ENCODE results near the gene XPO6.
"Not testable (repeated sequence)": the region's sequence is repeated elsewhere in the genome, so short reads cannot be mapped to it uniquely, and the experiment has no call there.

Gene XPO6, protein sequence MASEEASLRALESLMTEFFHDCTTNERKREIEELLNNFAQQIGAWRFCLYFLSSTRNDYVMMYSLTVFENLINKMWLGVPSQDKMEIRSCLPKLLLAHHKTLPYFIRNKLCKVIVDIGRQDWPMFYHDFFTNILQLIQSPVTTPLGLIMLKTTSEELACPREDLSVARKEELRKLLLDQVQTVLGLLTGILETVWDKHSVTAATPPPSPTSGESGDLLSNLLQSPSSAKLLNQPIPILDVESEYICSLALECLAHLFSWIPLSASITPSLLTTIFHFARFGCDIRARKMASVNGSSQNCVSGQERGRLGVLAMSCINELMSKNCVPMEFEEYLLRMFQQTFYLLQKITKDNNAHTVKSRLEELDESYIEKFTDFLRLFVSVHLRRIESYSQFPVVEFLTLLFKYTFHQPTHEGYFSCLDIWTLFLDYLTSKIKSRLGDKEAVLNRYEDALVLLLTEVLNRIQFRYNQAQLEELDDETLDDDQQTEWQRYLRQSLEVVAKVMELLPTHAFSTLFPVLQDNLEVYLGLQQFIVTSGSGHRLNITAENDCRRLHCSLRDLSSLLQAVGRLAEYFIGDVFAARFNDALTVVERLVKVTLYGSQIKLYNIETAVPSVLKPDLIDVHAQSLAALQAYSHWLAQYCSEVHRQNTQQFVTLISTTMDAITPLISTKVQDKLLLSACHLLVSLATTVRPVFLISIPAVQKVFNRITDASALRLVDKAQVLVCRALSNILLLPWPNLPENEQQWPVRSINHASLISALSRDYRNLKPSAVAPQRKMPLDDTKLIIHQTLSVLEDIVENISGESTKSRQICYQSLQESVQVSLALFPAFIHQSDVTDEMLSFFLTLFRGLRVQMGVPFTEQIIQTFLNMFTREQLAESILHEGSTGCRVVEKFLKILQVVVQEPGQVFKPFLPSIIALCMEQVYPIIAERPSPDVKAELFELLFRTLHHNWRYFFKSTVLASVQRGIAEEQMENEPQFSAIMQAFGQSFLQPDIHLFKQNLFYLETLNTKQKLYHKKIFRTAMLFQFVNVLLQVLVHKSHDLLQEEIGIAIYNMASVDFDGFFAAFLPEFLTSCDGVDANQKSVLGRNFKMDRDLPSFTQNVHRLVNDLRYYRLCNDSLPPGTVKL

DNA sequence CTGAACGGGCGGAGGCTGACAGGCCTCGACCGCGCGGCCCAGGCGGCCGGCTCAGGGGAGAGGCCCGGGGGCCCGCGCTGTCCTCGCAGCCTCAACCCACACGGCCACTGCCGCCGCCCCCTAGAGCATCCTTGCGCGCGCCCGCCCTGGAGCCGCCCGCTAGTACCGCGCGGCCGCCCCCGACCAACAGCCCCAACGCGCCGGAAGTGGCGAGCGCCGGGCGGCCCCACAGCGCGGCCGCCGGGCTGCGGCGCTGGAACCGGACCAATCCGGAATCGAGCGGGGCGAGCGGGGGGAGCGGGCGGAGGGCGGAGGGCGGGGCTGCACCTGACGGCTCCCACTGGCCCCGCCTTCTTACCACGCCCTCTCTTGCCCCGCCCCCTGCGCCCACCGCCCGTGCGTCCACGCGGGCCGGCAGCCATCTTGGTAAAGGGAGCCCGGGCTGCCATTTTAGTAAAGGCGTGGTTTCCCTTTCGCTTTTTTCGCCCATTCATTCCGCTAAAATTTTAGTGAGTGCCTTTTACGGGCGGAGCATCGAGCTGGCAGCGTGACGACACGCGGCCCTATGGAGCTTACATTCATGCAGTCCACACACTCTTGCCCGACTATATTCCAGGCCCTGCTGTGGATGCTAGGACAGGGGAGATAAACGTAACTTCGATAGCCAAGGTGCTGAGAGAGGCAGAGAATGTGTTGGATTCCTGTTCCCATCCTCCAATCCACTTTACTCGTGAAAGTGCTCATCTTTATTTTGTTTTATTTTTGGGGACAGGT, at the start of gene XPO6:
Gene XPO6 (minus strand): TSS at position 208 of the 774 bp plus-strand sequence. CDS start 597 bp downstream, outside the sequence.
- peak; percentile 98 for DNase-seq

DNA sequence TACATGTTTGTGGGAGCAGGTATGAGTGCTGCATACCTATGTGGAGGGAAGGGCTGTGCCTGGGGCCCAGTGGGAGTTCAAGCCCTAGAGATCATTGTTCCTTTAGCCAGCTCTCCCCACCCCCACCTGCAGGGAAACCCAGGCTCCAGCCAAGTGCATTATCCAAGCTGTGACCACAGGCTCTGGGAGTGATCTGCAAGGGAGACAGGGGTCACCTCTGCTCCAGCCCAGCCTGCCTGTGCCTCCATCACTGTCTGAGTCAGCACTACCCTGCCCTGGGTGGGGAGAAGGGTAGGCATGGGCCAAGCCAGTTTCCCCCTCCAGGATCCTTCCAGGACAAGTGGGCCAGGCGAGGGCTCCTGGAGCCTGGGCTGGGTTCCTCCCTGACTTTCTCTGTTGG, 48.4 kb upstream of the XPO6 start:
- DNase-seq: no peak

DNA sequence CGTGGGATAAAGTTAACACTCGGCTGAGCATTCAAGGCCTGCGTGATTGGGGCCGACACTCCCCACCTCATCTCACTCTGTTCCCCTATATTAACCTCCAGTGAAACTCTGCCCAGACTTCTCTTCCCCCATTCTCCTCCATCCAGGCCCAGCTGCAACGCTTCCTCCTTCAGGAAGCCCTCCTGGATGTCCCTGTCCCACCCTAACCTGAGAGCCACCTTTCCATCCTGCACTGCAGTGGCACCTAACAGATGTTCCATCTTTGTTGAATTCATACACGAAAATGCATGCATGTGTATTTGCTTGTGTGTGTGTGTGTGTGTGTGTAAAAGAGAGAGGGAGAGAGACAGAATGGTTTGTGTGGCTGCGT, 48.0 kb upstream of the XPO6 start:
- DNase-seq: no peak

DNA sequence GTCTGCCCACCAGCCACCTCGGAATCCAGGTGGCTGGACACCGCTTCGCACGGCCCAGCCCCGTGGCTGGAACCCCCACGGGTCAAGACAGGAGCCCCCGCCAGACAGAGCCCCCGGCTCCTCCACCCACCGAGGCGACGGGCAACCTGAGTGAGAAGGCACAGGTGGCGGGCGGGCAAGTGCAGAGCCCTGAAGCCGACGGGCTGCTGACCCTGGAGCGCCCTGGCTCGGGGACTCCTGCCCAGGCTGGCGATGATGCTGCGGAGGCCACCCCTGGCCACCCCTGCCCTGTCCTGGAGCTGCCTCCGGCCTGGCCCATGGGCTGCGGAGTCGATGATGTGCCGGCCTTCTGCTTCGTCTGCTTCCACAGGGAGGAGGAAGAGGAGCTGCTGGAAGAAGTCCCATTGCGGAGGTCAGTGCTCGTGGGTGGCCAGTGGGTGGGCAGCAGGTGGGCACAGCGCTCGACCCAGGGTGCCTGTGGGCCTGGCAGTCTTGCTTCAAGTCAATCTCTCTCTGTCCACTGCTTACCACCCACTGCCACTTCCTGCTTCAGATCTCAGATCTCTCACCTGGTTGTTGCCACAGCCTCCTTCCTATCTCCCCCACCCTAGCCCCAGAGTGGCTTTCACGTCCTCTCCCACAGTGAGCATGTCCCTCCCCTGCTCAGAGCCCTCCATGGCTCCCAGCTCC, 47.5 kb upstream of the XPO6 start:
- DNase-seq: no peak

DNA sequence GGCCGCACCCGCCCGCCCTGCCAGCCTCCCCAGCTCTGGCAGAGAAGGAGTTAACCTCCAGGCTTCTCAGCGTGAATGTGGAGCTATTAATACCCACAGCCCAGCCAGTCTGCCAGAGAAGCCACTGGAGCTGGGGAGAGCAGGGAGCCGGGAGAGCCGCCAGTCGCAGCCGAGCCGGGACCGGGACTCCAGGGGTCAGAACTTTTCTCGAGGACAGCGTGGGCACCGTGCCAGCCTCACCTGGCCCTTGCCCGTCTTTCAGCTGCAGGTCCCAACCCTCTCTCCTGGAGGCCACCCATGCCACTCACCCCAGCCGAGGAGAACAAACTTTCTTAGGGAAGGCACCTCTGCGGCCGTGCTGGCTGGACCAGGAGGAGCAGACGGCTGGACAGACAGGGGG, 46.8 kb upstream of the XPO6 start:
- DNase-seq: no peak

DNA sequence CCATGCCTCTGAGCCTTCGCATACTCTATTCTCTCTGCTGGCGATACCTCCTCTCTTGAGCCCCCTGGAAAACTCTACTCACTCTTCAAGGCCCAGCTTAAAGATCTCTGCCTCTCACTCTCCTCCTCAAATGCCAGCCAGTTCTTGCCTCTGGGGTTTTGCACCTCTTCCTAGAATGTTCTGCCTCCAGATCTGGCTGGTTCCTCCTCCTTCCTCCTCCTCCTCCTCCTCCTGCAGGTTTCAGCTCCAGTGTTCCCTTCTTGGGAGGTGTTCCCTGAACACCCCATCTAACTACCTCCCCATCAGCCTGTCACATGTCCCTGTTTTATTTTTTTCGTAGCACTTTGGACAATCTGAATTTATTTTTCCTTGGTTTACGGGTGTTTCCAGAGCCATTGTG, 45.5 kb upstream of the XPO6 start:
- DNase-seq: no peak

DNA sequence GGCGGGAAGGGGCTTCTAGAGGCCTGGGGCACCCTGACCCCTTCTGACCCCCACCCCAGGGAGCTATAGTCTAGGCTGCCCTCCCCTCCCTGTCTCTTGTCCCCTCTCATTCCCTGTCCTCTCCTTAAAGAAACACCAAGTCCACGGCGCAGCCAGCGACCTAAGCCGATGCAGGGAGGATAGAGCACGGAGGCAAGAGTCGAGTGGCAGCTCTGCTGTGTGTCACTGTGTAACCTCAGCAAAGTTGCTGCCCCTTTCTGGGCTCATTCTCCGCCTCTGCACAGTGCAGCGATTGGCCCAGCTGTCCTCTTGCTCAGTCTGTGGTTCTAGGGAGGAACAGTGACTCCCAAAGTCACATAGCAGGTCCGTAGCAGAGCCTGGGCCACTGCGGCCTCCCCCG, 44.1 kb upstream of the XPO6 start:
- no peak for DNase-seq

DNA sequence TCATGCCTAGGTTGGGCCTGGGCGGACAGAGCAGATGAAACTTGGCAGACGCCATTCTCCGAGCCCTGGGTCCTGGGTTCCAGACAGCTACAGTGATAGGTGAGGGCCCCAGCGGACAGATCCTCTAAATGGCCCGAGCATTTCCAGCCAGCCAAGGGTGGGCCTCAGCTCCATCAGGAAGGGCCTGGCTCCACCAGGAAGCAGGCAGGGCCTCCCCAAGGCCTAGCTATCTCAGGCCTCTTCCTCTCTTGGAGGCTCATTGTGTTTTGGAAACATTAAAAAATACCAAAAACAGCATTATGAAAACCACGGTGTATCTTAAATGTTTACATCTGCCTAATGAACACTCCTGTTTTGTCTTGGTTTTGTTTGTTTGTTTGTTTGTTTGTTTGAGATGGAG, 42.4 kb upstream of the XPO6 start:
- DNase-seq: no peak

DNA sequence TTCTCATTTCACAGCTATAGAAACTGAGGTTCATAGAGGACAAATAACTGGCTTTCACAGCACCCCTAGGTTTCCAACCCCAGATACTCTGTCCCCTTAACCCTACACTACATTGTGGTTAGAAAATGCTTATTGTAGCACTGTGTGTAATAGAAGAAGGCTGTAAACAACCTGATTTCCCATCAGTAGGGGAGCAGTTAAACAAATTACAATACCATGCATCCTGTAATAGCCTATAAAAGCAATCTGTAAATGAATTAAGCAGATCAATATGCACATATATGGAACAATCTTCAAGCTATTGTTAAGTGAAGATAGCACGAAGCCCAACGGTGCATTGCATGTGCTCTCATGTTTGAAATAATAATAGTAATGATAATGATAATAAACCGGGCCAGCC, 39.2 kb upstream of the XPO6 start:
- no peak for DNase-seq

DNA sequence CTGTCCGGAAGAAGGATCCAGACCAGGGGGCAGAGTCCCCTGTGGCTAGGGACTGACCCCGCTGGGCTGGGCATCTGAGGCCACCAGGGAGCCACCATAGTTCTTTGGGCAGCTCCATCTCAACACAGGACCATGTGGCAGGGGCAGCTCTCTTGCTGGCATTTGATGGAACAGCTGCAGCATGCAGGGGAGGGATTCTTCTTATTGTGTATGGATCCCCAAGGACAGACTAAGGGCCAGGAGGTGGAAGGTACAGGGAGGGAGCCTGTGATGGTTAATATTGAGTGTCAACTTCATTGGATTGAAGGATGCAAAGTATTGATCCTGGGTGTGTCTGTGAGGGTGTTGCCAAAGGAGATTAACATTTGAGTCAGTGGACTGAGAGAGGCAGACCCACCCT, 37.7 kb upstream of the XPO6 start:
- DNase-seq: not testable (repeated sequence)

DNA sequence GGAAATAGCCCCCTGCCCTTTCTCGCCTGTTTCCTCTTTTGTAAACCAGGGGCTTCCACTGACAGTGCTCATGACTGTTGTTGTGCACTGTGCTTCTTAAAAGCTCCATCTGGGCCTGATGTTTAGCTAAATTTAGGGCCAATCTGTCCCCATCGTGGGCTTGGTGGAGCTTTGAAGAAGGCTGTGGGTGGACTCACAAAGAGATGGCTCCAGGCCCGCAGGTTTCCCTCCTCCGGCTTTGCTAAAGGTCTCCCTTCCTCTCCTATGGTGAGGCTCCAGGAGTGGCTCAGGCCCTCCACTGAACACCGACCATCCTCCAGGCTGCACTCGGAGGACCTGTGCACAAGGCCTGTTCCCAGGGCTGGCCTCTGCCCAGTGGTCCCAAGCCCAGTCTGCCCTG, 30.2 kb upstream of the XPO6 start:
- no peak for DNase-seq

DNA sequence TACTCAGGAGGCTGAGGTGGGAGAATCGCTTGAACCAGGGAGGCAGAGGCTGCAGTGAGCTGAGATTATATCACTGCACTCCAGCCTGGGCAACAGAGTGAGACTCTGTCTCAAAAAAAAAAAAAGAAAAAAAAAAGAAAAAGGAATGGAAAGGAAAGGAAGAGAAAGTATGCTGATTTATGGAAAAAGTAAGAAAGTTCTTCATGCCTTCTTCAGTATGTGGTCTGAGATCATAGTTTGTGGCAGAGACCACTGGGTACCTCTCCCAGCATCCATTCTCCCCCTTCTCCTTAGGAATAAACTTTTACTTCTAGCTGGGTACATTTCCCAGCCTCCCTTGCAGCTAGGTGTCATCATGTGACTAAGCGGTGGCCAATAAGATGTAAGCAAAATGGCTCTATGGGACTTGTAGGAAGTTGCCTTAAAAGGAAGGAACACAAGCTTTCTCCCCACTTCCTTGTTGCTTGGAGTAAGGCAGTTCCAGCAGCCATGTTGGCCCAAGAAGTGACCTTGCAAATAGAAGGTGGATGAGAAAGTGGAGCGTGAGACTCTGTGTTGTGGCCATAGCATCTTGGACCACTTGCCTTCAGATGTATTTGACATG, 26.1 kb upstream of the XPO6 start:
- no peak for DNase-seq

DNA sequence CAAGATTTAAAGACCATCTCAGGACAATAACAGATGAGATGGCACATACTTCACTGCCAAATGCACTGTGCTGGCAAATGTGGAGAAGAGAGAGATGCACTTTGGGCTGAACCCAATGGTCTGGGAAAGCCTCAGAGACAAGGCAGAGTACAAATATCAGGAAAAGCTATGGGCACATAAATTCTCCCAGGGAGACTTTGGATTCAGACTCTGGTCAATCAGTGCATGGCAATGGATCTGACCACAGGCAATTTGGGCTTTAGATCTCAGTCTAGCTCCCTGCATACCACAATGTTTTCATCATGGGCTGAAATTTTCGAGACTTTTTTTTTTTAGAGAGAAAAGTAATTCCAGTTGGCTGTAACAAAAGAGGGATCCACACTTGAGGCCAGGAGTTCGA, 20.0 kb upstream of the XPO6 start:
- DNase-seq: no peak

DNA sequence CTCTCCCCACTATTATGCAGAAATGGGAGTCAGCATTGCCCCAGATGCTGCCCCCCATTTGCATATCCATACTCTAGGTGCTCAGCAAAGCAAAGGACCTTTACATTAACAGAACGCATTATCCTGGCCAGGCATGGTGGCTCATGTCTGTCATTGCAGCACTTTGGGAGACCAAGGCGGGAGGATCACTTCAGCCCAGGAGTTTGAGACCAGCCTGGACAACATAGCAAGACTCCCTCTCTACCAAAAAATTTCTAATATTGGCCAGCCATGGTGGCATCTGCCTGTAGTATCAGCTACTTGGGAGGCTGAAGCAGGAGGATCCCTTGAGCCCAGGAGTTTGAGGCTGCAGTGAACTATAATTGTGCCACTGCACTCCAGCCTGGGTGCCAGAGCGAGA, 12.1 kb upstream of the XPO6 start:
- DNase-seq: not testable (repeated sequence)

DNA sequence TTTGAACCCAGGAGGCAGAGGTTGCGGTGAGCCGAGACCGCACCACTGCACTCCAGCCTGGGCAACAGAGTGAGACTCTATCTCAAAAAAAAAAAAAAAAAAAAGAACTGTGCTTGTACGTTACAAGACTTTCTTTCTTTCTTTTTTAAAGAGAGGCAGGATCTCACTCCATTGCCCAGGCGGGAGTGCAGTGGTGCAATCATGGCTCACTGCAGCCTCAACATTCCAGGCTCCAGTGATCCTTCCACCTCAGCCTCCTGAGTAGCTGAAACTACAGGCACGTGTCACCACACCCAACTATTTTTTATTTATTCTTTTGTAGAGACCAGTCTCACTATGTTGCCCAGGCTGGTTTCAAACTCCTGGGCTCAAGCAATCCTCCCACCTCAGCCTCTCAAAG, 8.0 kb upstream of the XPO6 start:
- DNase-seq: not testable (repeated sequence)

DNA sequence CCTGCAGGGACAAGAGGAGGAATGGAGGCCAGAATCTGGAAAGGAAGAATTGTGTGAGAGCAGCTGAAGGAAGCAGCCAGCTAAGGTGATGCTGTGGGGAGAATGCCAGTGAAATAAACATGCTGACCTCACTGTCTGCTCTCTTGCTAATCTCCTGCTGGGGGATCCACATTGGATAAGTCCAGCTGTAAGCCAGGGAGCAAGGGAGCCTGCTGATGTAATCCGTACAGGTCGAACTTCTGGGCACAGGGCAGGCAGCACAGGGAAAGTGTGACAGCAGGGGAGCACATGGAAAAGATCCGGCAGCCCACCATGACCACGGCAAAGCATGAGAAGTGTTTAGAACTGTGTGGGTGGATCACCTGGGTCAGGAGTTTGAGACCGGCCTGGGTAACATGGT, 7.5 kb upstream of the XPO6 start:
- DNase-seq: no peak

DNA sequence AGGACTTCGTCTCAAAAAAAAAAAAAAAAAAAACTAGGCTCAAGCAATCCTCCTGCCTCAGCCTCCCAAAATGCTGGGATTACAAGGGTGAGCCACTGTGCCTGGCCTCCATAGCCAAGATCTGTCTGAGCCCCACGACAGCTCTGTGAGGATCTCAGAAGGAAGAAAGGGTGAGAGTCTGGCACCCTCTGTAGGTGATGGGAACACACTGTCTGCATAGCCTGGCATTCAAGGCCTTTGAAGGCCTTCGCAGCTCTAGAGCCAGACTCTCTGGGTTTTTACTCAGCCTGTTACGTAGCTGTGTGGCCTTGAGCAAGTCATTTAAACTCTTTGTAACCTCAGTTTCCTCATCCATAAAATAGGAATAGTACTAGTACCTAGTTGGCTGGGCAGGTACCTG, 6.3 kb upstream of the XPO6 start:
- DNase-seq: peak in 3 of 4 experiments; percentile 20 to 48 (median 38)

DNA sequence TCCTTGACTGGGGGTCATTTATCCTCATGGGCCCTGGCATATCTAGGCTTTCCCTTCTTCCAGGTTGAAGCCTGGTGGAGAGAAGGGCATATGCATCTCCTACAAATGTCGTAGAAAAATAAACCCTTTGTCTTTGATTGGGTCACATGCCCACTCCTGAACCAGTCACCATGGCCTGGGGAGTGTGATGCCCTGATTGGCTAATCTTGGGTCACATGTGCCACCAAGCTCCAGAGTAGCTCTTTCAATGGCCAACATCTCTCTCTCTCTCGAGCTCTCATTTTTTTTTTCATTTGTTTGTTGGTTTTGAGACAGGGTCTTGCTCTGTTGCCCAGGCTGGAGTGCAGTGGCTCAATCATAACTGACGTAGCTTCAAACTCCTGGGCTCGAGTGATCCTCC, 5.6 kb upstream of the XPO6 start:
- DNase-seq: no peak

DNA sequence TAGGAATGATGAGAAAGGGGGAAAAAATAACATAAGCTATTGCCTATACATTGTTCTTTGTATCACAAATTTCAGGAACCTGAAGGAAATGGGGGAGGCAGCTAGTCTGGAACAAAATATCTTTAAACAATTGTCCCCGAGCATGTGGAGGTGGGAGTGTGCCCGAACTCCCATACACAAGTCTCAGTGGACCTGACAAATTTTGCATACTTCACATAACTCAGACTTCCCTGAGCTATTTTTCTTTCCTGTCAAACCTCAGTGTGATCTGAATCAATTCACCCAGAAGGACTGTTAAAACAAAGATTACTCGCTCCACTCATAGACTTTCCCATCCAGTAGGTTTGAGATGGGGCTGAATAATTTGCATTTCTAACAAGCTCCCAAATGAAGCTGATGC, 1.6 kb upstream of the XPO6 start:
- no peak for DNase-seq

DNA sequence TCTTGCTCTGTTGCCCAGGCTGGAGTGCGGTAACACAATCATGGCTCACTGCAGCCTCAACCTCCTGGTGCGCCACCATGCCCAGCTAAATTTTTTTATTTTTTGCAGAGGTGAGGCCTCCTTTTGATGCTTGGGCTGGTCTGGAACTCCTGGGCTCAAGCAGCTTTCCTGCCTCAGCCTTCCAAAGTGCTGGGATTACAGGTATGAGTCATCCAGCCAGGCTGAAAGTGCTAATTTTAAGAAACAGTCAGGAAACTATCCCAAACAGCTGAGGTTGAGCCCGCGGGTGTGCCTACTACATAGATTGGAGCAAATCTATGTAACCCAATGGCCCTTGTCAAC, 738 bp upstream of the XPO6 start:
- DNase-seq: no peak

DNA sequence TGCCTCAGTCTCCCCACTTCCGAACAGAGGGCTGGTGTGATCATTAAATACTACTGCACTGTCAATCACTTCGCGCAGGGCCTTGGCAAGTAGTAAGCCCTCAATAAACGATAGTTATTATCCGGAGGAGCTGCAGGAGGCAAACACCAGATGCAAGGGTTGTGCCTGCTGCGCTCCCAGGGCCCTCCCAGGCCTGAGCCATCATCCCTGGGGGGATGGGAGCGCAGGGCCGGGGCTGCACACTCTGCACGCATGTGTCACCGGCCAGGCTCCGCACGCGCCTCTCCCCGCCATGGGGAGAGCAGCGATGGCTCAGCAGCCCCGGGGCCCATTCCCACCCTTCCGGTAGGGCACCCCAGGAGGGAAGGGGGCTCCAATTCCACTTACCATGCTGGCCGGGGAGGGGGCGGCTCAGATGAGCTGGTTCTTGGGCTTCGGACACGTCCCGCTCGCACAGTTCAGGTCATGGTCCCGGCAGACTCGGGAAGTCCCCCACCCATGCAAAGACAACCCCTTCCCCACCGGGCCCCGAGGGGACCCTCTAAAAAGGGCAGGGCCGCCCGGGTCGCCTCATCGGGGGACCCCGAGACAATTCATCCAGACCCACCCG, 681 bp downstream of the XPO6 start:
- peak; percentile 30 to 49 (median 38) for DNase-seq

DNA sequence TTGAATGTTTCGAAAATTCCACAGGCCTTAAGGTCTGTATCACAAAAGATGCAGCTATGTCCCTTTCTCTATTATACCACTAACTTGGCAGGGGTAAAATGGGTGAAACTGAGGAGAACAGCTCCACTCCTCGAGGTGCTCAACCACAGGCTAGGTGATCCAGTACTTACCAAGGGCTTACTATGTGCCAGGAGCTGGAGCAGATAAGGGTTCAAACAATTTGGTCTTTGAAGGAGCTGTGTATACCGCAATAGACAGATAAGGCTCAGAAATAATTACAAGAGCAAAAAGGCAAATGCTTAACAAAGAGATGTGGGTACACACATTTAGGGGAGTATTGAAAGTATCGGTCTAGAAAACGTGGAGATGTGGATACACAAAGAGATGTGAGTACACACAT, 1.5 kb downstream of the XPO6 start:
- no peak for DNase-seq

All from activated CD4-positive, CD25-positive, alpha-beta regulatory T cell (primary cell).